NCI-H146 treated with DMSO at 0.1 percent for 48 hours (cell line): ENCODE data around the gene UGP2.
"Not testable (repeated sequence)": the region's sequence is repeated elsewhere in the genome, so short reads cannot be mapped to it uniquely, and the experiment has no call there.

ENCODE experiments used
- DNase-seq: peaks from one replicate; lab custom pipeline; 2025; ENCODE audit not compliant: unreplicated experiment; lab: John Stamatoyannopoulos, UW

UGP2 gene

GRCh38 chr2:63840081-63840784, 1.5 kb upstream of the UGP2 start:
- DNase-seq: peak; percentile 46

DNA sequence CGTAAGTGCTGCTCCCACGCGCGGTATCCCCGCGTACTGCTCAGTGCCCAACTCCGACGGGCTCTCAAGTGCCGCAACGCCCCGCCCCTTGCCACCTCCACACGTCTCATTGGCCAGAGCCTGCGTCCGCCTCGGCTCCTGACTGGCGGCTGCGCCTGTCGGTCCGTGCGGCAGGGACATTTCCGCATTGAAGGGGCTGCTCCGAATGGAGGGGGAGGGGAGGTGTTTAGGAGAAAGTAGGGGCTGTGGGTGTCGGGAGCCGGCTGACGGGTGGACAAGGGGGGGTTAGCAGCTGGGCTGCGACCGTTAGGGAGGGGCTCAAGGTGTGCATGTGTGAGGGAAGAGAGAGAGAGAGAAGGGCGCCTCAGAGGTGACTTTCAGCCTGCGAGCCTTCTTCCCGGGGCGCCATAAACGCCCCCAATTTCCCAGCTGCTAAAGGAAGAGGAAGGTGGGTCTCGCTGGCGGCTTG, 877 bp upstream of the UGP2 start:
- DNase-seq: peak; percentile 93

DNA sequence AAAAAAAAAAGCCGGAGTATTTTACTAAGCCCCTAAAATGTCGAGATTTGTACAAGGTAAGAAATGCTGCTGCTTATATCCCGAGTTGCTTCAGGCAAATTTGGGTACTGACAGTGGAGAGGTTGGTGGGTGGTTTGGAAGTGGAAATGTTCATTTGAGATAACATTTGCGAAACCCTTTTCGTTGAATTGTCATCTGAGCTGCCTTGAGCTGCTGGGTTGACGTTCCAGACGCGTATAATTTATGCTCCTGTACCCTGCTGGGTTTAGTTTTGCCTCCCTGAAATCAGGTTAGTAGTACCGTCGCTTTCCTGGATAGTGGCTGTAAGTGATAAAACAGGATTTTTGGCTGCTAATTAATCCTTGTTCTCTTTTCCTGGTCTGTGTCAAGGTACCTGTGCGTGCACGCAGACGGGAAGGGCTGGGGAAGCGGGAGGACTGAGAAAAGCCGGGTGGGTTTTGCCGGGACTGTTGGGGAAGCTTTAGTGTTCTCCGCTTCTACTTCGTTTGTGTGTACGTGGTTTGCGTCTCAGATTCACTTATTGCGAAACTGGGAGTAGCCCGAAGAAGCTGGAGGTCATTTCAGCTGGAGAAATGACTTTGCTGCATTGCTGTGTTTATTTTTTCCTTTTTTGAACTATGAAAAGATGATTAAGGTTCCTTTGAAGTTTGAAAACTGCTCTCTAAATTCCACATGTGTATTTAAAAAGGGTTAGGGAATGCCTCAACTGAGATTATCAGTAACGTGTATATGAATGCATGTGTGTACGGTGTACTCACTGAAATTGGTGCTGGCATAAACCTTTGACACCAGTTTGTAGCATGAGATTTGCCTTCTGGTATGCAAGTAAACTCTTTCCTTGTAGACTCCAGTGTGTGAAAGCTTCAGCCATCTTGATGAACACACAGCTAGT, 709 bp downstream of the UGP2 start:
- peak; percentile 13 for DNase-seq

- DNase-seq: no peak
These were observed 1.4 kb downstream of the UGP2 start for GRCh38 chr2:63843093-63843492.

DNA sequence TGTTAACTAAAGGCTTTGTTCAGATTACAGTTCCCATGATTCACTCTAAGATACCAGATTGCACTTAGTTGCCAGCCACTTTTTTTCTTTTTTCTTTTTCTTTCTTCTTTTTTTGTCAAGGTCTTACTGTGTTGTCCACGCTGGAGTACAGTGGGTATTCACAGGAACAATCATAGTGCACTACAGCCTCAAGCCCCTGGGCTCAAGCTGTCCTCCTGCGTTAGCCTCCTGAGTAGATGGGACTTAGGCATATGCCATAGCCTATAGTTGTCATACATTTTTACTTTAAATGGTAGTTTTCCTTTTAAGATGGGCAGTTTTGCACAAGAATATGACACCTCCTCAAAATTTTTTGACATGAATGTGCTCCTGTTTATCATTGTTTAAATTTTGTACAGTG, 2.1 kb downstream of the UGP2 start:
- no peak for DNase-seq

DNA sequence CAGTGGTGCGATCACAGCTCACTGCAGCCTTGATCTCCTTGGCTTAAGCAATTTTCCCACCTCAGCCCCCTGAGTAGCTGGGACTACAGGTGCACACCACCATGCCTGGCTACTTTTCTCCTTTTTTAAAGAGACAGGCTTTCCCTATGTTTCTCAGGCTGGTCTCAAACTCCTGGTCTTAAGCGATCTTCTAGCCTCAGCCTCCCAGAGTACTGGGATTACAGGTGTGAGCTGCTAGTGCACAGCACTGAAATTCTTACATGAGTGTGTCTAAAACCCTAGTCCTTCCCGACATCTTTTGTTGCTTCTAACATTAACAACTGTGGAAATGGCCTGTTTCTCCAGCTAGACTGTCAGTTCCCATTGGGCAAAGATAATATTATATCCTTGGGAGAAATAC, 2.9 kb downstream of the UGP2 start:
- no peak for DNase-seq

DNA sequence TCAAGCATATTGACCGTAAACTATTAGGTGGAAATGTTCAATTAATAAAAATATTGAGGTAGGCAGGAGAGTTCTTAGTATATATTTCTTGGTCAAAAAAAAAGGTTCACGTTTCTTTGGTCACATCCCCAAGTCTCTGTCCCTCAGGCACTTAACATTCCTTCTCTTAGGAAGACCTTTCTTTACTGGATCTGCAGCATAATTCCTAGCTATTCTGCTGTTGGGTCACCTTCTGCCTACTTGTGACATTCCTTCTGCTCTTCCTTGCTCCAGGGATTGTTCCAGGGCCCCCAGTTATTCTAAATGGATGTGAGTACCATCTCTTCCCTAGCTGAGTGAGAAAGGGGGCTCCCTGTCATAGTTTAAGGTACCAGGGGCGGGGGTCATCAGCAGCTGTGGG, 4.2 kb downstream of the UGP2 start:
- DNase-seq: no peak

DNA sequence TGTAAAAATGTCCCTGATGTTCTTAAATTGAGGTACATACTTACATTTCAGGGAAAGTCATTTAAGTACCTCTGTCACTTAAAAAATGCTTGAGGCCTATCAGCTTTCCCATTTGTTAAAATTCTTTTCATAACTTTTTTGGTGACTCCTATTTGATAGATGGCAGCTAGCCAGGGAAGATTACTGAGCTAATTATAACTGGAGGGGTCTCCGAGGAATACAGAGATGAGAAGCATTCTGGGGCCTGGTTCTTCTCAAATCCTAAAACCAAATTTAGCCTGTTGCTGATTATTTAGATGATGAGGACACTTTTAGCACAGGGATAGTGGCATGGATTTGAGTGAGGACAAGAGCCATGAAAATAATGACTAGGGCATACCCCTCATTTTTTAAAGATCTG, 4.8 kb downstream of the UGP2 start:
- no peak for DNase-seq

GRCh38 chr2:63847571-63847970, 5.9 kb downstream of the UGP2 start:
- not testable (repeated sequence) for DNase-seq

GRCh38 chr2:63849381-63850203, 7.9 kb downstream of the UGP2 start:
- DNase-seq: no peak

DNA sequence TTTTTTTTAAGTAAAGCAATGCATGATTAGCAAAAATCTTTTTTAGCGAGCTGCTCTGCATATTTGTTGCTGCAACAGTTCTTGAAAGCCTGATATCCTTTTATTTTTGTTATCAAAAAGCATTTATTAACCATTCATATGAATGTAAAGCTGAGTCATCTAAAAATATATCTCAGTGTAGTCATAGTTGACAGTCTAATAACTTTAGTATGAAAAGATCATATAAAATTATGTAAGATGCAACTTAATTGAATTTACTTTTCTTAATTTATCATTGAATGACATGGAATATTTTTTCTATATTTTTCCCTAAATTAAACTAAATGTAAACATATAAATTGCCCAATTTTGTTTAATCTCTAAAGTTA, 8.5 kb downstream of the UGP2 start:
- DNase-seq: no peak

- DNase-seq: no peak
These were observed 9.0 kb downstream of the UGP2 start for GRCh38 chr2:63850649-63851048.

GRCh38 chr2:63851691-63852311, 10.1 kb downstream of the UGP2 start:
- no peak for DNase-seq

GRCh38 chr2:63853527-63854310, 12.0 kb downstream of the UGP2 start:
- no peak for DNase-seq

DNA sequence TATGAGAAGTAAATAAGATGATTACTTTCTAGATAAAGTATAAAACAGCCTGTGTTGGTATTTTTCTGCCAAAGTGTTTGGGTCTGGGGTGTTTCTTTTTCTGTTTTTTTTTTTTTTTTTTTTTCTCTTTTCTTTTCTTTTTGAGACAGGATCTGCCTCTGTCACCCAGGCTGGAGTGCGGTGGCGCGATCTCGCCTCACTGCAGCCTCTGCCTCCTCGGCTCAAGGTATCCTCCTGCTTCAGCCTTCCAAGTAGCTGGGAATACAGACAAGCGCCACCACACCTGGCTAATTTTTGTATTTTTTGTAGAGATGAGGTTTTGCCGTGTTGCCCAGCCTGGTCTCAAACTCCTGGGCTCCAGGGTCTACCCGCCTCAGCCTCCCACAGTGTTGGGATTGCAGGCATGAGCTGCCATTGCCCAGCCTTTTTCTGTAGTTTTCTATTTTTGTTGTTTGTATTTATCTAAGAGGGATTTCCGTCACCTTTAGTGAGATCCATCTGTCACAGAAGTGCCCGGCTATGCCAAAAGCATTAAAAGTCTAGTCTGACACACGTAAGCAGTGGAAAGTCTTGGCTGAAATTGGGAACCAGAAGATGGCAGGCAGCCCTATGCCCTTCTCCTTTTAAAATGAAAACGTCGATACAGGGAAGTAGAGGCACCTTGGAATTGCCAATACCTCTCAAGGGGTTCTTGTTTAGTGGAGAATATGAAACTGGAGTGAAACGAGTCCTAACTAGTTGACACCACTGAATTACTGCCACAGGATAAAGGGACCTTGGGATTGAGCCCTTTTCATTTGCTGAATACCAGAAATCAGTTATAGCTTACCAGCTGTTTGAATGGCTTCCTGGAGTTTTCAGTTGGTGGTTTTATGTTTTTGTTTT, 14.0 kb downstream of the UGP2 start:
- no peak for DNase-seq

DNA sequence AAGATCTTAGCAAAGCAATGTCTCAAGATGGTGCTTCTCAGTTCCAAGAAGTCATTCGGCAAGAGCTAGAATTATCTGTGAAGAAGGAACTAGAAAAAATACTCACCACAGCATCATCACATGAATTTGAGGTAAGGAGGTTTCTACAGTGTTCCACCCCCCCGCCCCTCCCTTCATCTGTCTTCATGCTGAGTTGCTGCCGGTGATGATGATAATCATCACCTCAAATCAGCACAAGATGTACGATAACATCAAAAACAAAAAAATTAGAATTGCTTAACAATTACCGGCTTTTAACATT, 14.6 kb downstream of the UGP2 start:
- DNase-seq: no peak

DNA sequence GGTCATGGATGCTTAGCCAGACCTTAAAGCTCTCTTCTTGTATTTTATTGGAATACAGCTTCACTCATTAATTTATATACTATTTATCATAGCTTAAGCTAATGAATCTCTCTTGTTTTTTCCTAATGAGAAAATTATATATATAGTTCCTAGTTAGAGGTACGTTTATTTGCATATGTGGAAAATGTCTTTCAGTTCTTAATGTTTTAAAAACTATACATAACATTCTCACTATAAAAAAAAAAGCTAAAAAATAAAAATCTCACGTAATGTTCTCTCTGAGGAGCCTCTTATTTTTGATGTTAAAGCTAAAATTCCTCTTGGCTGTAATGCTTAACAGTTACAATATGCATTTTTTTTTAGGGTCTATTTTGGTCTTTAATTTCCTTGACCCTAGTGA, 16.6 kb downstream of the UGP2 start:
- no peak for DNase-seq

DNA sequence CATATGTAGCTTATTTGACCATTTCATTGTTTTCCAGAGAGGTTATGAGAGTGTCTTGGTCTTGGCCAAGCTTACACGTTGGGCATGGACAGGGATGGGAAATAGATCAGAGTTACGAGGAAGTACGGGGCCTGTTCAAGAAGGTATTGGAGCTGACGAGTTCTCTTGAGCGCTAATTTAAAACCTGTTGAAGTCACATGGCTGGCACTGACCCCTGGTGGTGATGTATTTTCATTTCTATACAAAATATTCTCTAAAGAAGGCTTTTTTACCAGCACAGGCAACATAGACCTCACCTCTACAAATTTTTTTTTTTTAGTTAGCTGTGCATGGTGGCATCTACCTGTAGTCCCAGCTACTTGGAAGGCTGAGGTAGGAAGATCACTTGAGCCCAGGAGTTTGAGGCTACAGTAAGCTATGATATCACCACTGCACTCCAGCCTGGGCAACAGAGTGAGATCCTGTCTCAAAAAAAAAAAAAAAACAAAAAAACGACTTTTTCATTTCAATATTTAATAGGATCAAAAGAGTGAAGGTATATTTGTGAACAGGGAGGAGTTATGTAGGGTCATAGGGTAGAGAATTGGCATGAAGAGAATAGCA, 19.6 kb downstream of the UGP2 start:
- peak; percentile 26 for DNase-seq

GRCh38 chr2:63862806-63863205, 21.1 kb downstream of the UGP2 start:
- no peak for DNase-seq
